Measurements from ENCODE around the gene C4A. TPM values are rescaled to one million over a fixed set of nuclear protein-coding genes. Genes with fewer than 3 reads are reported as not detected.

Gene C4A
- polyA plus RNA-seq, 3 donors, result 12.6 TPM; not detected in 2

- H3K27ac Mint-ChIP-seq, result no peak overlapping the region
- H2AFZ ChIP-seq (ENCODE audit: insufficient read depth, low read depth, low read length, poor library complexity, severe bottlenecking), result no peak overlapping the region
- H3K4me3 Mint-ChIP-seq, result no peak overlapping the region
- no peak overlapping the region for H3K4me3 ChIP-seq (replicated peaks in 1 of 3; ENCODE audit: low read depth in 2 of 3, low read length in 3 of 3)
- peaks cover 0 to 1% of the 10 kb centered on the region in 2 donors for H3K4me1 ChIP-seq (ENCODE audit: control insufficient read depth in 1 of 2, insufficient read depth in 2 of 2, low read length in 2 of 2)
- no peak for DNase-seq
- intact Hi-C loops (cut with micrococcal nuclease), result no loop called here
- H3K4me2 ChIP-seq (replicated peaks; ENCODE audit: extremely low read depth, low read length, poor library complexity, severe bottlenecking), result no peak overlapping the region
- WGBS (ENCODE audit: insufficient coverage), result no CpG with 5 or more reads among the region's 3 CpGs
- H3K9me3 Mint-ChIP-seq, result peaks cover 0 to 1% (median 0%) of the 10 kb centered on the region in 7 donors
- no peaks in the 10 kb centered on the region for H3K9me3 ChIP-seq (replicated peaks in 1 of 2; ENCODE audit: control insufficient read depth in 1 of 2, insufficient read depth in 1 of 2, low read length in 2 of 2)
- H3K27me3 Mint-ChIP-seq (ENCODE audit: low read depth in 3 of 3), result peaks cover 3 to 9% (median 4%) of the 10 kb centered on the region in 3 donors
- no peaks in the 10 kb centered on the region for H3K36me3 Mint-ChIP-seq
- no peak for TF ChIP-seq CTCF (IDR thresholded peaks at IDR 0.05)
- no peaks in the 10 kb centered on the region for H4K20me1 ChIP-seq (ENCODE audit: insufficient read depth, low read length)
- no peaks in the 10 kb centered on the region for H3K27me3 ChIP-seq (ENCODE audit: control insufficient read depth in 2 of 2, insufficient read depth in 2 of 2, low read length in 2 of 2)
- H3K4me1 Mint-ChIP-seq, result peaks cover 2% of the 10 kb centered on the region
- H3K27ac ChIP-seq (ENCODE audit: low read depth in 1 of 2, low read length in 2 of 2), result no peak overlapping the region
- no peak overlapping the region for H3K9ac ChIP-seq (ENCODE audit: insufficient read depth, low read length, poor library complexity, severe bottlenecking)
- no peaks in the 10 kb centered on the region for H3K36me3 ChIP-seq (replicated peaks in 1 of 2; ENCODE audit: control insufficient read depth in 1 of 2, insufficient read depth in 2 of 2, low read length in 2 of 2)
- H3K79me2 ChIP-seq (ENCODE audit: insufficient read depth, low read length), result no peaks in the 10 kb centered on the region
Measured at GRCh38 chr6:31935021-31935420, 46.8 kb upstream of the C4A start.

DNA sequence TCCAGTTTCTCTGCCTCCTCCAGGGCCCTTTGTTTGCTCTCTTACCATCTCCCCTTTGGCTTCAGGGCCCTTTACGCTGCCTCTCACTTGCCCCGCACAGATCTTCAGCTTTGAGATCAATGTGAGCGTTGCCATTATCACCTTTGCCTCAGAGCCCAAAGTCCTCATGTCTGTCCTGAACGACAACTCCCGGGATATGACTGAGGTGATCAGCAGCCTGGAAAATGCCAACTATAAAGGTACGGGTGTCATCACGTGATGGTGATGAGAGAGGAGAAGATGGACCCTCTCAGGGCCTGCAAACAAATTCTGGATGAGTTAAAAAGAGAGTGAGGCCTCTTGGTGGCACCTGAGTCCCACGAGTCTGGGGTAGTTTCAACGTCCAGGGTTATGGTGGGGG is 46.0 kb upstream of the C4A start:
- Histone ChIP-seq H3K4me1 (ENCODE audit: control insufficient read depth in 1 of 2, insufficient read depth in 2 of 2, low read length in 2 of 2) (no peaks in the 10 kb centered on the region), H3K4me2 (replicated peaks; ENCODE audit: extremely low read depth, low read length, poor library complexity, severe bottlenecking) (no peak overlapping the region), H3K27me3 (ENCODE audit: control insufficient read depth in 2 of 2, insufficient read depth in 2 of 2, low read length in 2 of 2) (no peaks in the 10 kb centered on the region), H3K9ac (ENCODE audit: insufficient read depth, low read length, poor library complexity, severe bottlenecking) (no peak overlapping the region), H3K9me3 (replicated peaks in 1 of 2; ENCODE audit: control insufficient read depth in 1 of 2, insufficient read depth in 1 of 2, low read length in 2 of 2) (no peaks in the 10 kb centered on the region), H4K20me1 (ENCODE audit: insufficient read depth, low read length) (no peaks in the 10 kb centered on the region), H3K79me2 (ENCODE audit: insufficient read depth, low read length) (no peaks in the 10 kb centered on the region), H2AFZ (ENCODE audit: insufficient read depth, low read depth, low read length, poor library complexity, severe bottlenecking) (no peak overlapping the region), H3K36me3 (replicated peaks in 1 of 2; ENCODE audit: control insufficient read depth in 1 of 2, insufficient read depth in 2 of 2, low read length in 2 of 2) (no peaks in the 10 kb centered on the region), H3K27ac (ENCODE audit: low read depth in 1 of 2, low read length in 2 of 2) (no peak overlapping the region), H3K4me3 (replicated peaks in 1 of 3; ENCODE audit: low read depth in 2 of 3, low read length in 3 of 3) (no peak overlapping the region)
- no peak for DNase-seq
- no peak for TF ChIP-seq CTCF (IDR thresholded peaks at IDR 0.05)
- Mint-ChIP-seq H3K27ac (no peak overlapping the region), H3K4me3 (no peak overlapping the region), H3K9me3 (peaks cover 0 to 2% (median 0%) of the 10 kb centered on the region in 7 donors), H3K36me3 (no peaks in the 10 kb centered on the region), H3K27me3 (ENCODE audit: low read depth in 3 of 3) (peaks cover 3 to 10% (median 6%) of the 10 kb centered on the region in 3 donors), H3K4me1 (no peaks in the 10 kb centered on the region)
- intact Hi-C loops (cut with micrococcal nuclease), result no loop called here
- WGBS (ENCODE audit: insufficient coverage), result 90% methylated on average over 6 of the region's 9 CpGs

Measured in CD14-positive monocyte (primary cell).